ENCODE results near the gene LRRC43.

LRRC43 gene

GRCh38 chr12:122182887-122183587 is at the start of gene LRRC43:
TSS of gene LRRC43 (plus strand) at chr12:122183123. CDS start at chr12:122183145, 22 bp downstream.
- no peak for DNase-seq

GRCh38 chr12:122133192-122133950 is 49.6 kb upstream of the LRRC43 start:
- DNase-seq = no peak

GRCh38 chr12:122135437-122136031 is 47.4 kb upstream of the LRRC43 start:
- no peak for DNase-seq

- DNase-seq = no peak
Observed at GRCh38 chr12:122137229-122137628, 45.7 kb upstream of the LRRC43 start.

- DNase-seq = peak; percentile 38
Observed at GRCh38 chr12:122137681-122138080, 45.2 kb upstream of the LRRC43 start.

GRCh38 chr12:122138181-122138580 is 44.7 kb upstream of the LRRC43 start:
- no peak for DNase-seq

- DNase-seq = no peak
Observed at GRCh38 chr12:122138616-122139015, 44.3 kb upstream of the LRRC43 start.

GRCh38 chr12:122139266-122139665 is 43.7 kb upstream of the LRRC43 start:
- DNase-seq = no peak

GRCh38 chr12:122139941-122140340 is 43.0 kb upstream of the LRRC43 start:
- no peak for DNase-seq

- no peak for DNase-seq
Observed at GRCh38 chr12:122140467-122141257, 42.3 kb upstream of the LRRC43 start.

GRCh38 chr12:122141911-122142725 is 40.8 kb upstream of the LRRC43 start:
- no peak for DNase-seq

- no peak for DNase-seq
Observed at GRCh38 chr12:122142857-122143256, 40.1 kb upstream of the LRRC43 start.

- no peak for DNase-seq
Observed at GRCh38 chr12:122144885-122145284, 38.0 kb upstream of the LRRC43 start.

- DNase-seq = no peak
Observed at GRCh38 chr12:122145505-122146330, 37.2 kb upstream of the LRRC43 start.

- no peak for DNase-seq
Observed at GRCh38 chr12:122147514-122148290, 35.2 kb upstream of the LRRC43 start.

- no peak for DNase-seq
Observed at GRCh38 chr12:122148657-122149056, 34.3 kb upstream of the LRRC43 start.

GRCh38 chr12:122150127-122150681 is 32.7 kb upstream of the LRRC43 start:
- no peak for DNase-seq

- DNase-seq = no peak
Observed at GRCh38 chr12:122152754-122153153, 30.2 kb upstream of the LRRC43 start.

GRCh38 chr12:122155705-122156104 is 27.2 kb upstream of the LRRC43 start:
- no peak for DNase-seq

- no peak for DNase-seq
Observed at GRCh38 chr12:122158700-122159285, 24.1 kb upstream of the LRRC43 start.
